H9 (cell line): ENCODE measurements around the gene MXI1. TPM values are rescaled to one million over a fixed set of nuclear protein-coding genes. Genes with fewer than 3 reads are reported as not detected.

Source experiments
- DNase-seq: peaks from one replicate; pipeline ENCODE4 v3.0.0-alpha.2; 2017
- H2AFZ ChIP-seq: one replicate; pipeline ENCODE4 v1.6.1; 2013; ENCODE audit warnings: mild to moderate bottlenecking, low read length, control low read depth, moderate library complexity
- H2AK5ac ChIP-seq: 2 replicates; pipeline ENCODE4 v1.6.1; 2013; ENCODE audit warnings: low read length, control low read depth, mixed read lengths; ENCODE audit not compliant: insufficient read length
- H2BK120ac ChIP-seq: one replicate; pipeline ENCODE4 v1.6.1; 2013; ENCODE audit warnings: low read depth, mild to moderate bottlenecking, low read length, control low read depth, inconsistent platforms; ENCODE audit not compliant: poor library complexity, severe bottlenecking
- H2BK12ac ChIP-seq: 2 replicates; pipeline ENCODE4 v1.6.1; 2013; ENCODE audit warnings: low read length, control low read depth, mixed read lengths, low read depth; ENCODE audit not compliant: insufficient read length
- H2BK15ac ChIP-seq: 2 replicates; pipeline ENCODE4 v1.6.1; 2013; ENCODE audit warnings: low read depth, low read length, control low read depth
- H2BK20ac ChIP-seq: one replicate; pipeline ENCODE4 v1.6.1; 2013; ENCODE audit warnings: low read depth, mild to moderate bottlenecking, low read length, control low read depth, inconsistent platforms; ENCODE audit not compliant: poor library complexity, severe bottlenecking
- H2BK5ac ChIP-seq: 2 replicates; pipeline ENCODE4 v1.6.1; 2013; ENCODE audit warnings: low read length, control low read depth, mixed read lengths; ENCODE audit not compliant: insufficient read length
- H3K14ac ChIP-seq: 2 replicates; pipeline ENCODE4 v1.6.1; 2013; ENCODE audit warnings: low read length, control low read depth; ENCODE audit not compliant: insufficient read depth
- H3K18ac ChIP-seq: 2 replicates; pipeline ENCODE4 v1.6.1; 2013; ENCODE audit warnings: low read depth, mild to moderate bottlenecking, mixed read lengths, low read length, control low read depth; ENCODE audit not compliant: insufficient read length
- H3K23ac ChIP-seq: 2 replicates; pipeline ENCODE4 v1.6.1; 2013; ENCODE audit warnings: low read length, control low read depth, mixed read lengths, low read depth; ENCODE audit not compliant: insufficient read length
- H3K23me2 ChIP-seq: 2 replicates; pipeline ENCODE4 v1.6.1; 2013; ENCODE audit warnings: low read depth, mild to moderate bottlenecking, mixed read lengths, low read length, control low read depth; ENCODE audit not compliant: insufficient read length, poor library complexity, severe bottlenecking
- H3K27ac ChIP-seq: 2 replicates; pipeline ENCODE4 v1.5.1; 2013; ENCODE audit warnings: low read length, control low read depth, mixed read lengths, low read depth; ENCODE audit not compliant: insufficient read length
- H3K27me3 ChIP-seq: 2 replicates; pipeline ENCODE4 v1.6.1; 2013; ENCODE audit warnings: low read length, control low read depth, inconsistent platforms; ENCODE audit not compliant: insufficient read depth
- H3K4ac ChIP-seq: 2 replicates; pipeline ENCODE4 v1.6.1; 2013; ENCODE audit warnings: low read depth, mild to moderate bottlenecking, control low read depth, inconsistent platforms, low read length, moderate library complexity
- H3K4me1 ChIP-seq: 2 replicates; pipeline ENCODE4 v1.6.1; 2013; ENCODE audit warnings: low read length, control low read depth, inconsistent platforms; ENCODE audit not compliant: insufficient read depth
- H3K4me2 ChIP-seq: 2 replicates; pipeline ENCODE4 v1.6.1; 2013; ENCODE audit warnings: low read length, control low read depth, mixed read lengths; ENCODE audit not compliant: insufficient read length, insufficient read depth
- H3K56ac ChIP-seq: 2 replicates; pipeline ENCODE4 v1.6.1; 2013; ENCODE audit warnings: low read depth, mild to moderate bottlenecking, mixed read lengths, low read length, control low read depth; ENCODE audit not compliant: insufficient read length
- H3K79me1 ChIP-seq: 2 replicates; pipeline ENCODE4 v1.6.1; 2013; ENCODE audit warnings: low read depth, mild to moderate bottlenecking, moderate library complexity, low read length, control low read depth, inconsistent platforms; ENCODE audit not compliant: insufficient read depth, poor library complexity, severe bottlenecking
- H3K79me2 ChIP-seq: 2 replicates; pipeline ENCODE4 v1.6.1; 2013; ENCODE audit warnings: low read length, control low read depth, inconsistent platforms; ENCODE audit not compliant: insufficient read depth
- H3K9ac ChIP-seq: 2 replicates; pipeline ENCODE4 v1.6.1; 2013; ENCODE audit warnings: low read length, control low read depth, mixed read lengths; ENCODE audit not compliant: insufficient read length; ENCODE audit errors: extremely low read depth
- H3K9me3 ChIP-seq: one replicate; pipeline ENCODE4 v1.6.1; 2013; ENCODE audit warnings: low read depth, low read length, inconsistent platforms; ENCODE audit not compliant: control insufficient read depth
- H3T11ph ChIP-seq: one replicate; pipeline ENCODE4 v1.6.1; 2013; ENCODE audit warnings: mild to moderate bottlenecking, low read length, control low read depth, inconsistent platforms
- H4K20me1 ChIP-seq: one replicate; pipeline ENCODE4 v1.6.1; 2013; ENCODE audit not compliant: control insufficient read depth, insufficient read length, insufficient read depth
- H4K5ac ChIP-seq: 2 replicates; pipeline ENCODE4 v1.6.1; 2013; ENCODE audit warnings: low read depth, mild to moderate bottlenecking, mixed read lengths, low read length, control low read depth; ENCODE audit not compliant: insufficient read length
- H4K8ac ChIP-seq: replicated peaks from 2 replicates; pipeline ENCODE4 v1.6.1; 2013; ENCODE audit warnings: low read length, control low read depth, mixed read lengths, low read depth; ENCODE audit not compliant: insufficient read length
- H4K91ac ChIP-seq: 2 replicates; pipeline ENCODE4 v1.6.1; 2013; ENCODE audit warnings: low read depth, mild to moderate bottlenecking, moderate library complexity, mixed read lengths, low read length, control low read depth; ENCODE audit not compliant: insufficient read length
- H3K27ac Mint-ChIP-seq, 3 experiments: 2 replicates in 2 of 3; 3 replicates in 1 of 3; pipeline ENCODE4 v1.8.0; 2020 to 2021; ENCODE audit warnings: mixed read lengths in 3 of 3, mild to moderate bottlenecking in 1 of 3, moderate library complexity in 1 of 3
- H3K27me3 Mint-ChIP-seq: 2 replicates; pipeline ENCODE4 v1.8.0; 2021; ENCODE audit warnings: low read depth, mild to moderate bottlenecking, moderate library complexity, mixed read lengths
- H3K36me3 Mint-ChIP-seq, 3 experiments: 2 replicates in 2 of 3; 3 replicates in 1 of 3; pipeline ENCODE4 v1.8.0; 2020 to 2021; ENCODE audit warnings: low read depth in 3 of 3, mixed read lengths in 3 of 3; ENCODE audit not compliant: insufficient read depth in 1 of 3
- H3K4me1 Mint-ChIP-seq, 2 experiments: 2 replicates each; pipeline ENCODE4 v1.8.0; 2020; ENCODE audit warnings: mixed read lengths in 2 of 2
- H3K4me3 Mint-ChIP-seq, 2 experiments: 2 replicates in 1 of 2; 3 replicates in 1 of 2; pipeline ENCODE4 v1.8.0; 2020 to 2021; ENCODE audit warnings: mild to moderate bottlenecking in 2 of 2, mixed read lengths in 2 of 2, moderate library complexity in 1 of 2
- H3K9me3 Mint-ChIP-seq, 2 experiments: 2 replicates in 1 of 2; 3 replicates in 1 of 2; pipeline ENCODE4 v1.8.0; 2020; ENCODE audit warnings: mild to moderate bottlenecking in 2 of 2, mixed read lengths in 2 of 2, moderate library complexity in 1 of 2
- WGBS: extraction: QIAGEN DNeasy Blood & Tissue Kit; methylation state at CpG from one replicate; pipeline ENCODE4 v1.1.7; 2013; ENCODE audit warnings: missing lambda C conversion rate, low lambda C conversion rate, mixed read lengths; ENCODE audit not compliant: insufficient read length; ENCODE audit errors: extremely low coverage; 5-methylcytosine and 5-hydroxymethylcytosine counted together
- total RNA-seq: library from RNA; stranded (reverse); gene quantifications from 2 replicates; pipeline ENCODE4 v1.2.1, GENCODE V29; 2021
- TF ChIP-seq, protein P1 (sequence below): fragments of 200-600 bp; sonication (generic); conservative IDR thresholded peaks from 3 replicates; pipeline ENCODE4 v1.8.0; 2021; ENCODE audit warnings: antibody characterized with exemption, mild to moderate bottlenecking

MXI1 gene
- total RNA-seq, 1 experiment from 2014 or later: 5.6 TPM

GRCh38 chr10:110241841-110242240 lies 34.4 kb downstream of the MXI1 start:
- Histone ChIP-seq H3K4me2 (no peak overlapping the region), H3K56ac (no peak overlapping the region), H3K9me3 (no peaks in the 10 kb centered on the region), H4K5ac (no peak overlapping the region), H4K91ac (no peak overlapping the region), H2AK5ac (no peak overlapping the region), H4K8ac (no peak overlapping the region), H3K18ac (no peak overlapping the region), H2BK20ac (no peak overlapping the region), H3K79me2 (no peaks in the 10 kb centered on the region), H2BK5ac (no peak overlapping the region), H3K4ac (no peak overlapping the region), H3K9ac (no peak overlapping the region), H2BK15ac (no peak overlapping the region), H3T11ph (no peak overlapping the region), H2BK120ac (no peak overlapping the region), H2AFZ (no peak overlapping the region), H3K14ac (no peak overlapping the region), H4K20me1 (no peaks in the 10 kb centered on the region), H3K23ac (no peak overlapping the region), H2BK12ac (no peak overlapping the region), H3K79me1 (no peaks in the 10 kb centered on the region), H3K4me1 (no peaks in the 10 kb centered on the region), H3K27ac (no peak overlapping the region), H3K23me2 (no peaks in the 10 kb centered on the region), H3K27me3 (no peaks in the 10 kb centered on the region)
- TF ChIP-seq, protein P1, sequence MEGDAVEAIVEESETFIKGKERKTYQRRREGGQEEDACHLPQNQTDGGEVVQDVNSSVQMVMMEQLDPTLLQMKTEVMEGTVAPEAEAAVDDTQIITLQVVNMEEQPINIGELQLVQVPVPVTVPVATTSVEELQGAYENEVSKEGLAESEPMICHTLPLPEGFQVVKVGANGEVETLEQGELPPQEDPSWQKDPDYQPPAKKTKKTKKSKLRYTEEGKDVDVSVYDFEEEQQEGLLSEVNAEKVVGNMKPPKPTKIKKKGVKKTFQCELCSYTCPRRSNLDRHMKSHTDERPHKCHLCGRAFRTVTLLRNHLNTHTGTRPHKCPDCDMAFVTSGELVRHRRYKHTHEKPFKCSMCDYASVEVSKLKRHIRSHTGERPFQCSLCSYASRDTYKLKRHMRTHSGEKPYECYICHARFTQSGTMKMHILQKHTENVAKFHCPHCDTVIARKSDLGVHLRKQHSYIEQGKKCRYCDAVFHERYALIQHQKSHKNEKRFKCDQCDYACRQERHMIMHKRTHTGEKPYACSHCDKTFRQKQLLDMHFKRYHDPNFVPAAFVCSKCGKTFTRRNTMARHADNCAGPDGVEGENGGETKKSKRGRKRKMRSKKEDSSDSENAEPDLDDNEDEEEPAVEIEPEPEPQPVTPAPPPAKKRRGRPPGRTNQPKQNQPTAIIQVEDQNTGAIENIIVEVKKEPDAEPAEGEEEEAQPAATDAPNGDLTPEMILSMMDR: no peak
- H3K4me3 Mint-ChIP-seq: no peak overlapping the region
- no peaks in the 10 kb centered on the region for H3K27me3 Mint-ChIP-seq
- H3K4me1 Mint-ChIP-seq: peaks cover 8% of the 10 kb centered on the region in 2 experiments
- H3K27ac Mint-ChIP-seq: no peak overlapping the region
- H3K9me3 Mint-ChIP-seq: no peaks in the 10 kb centered on the region
- no peak for DNase-seq
- WGBS: no CpG with 5 or more reads among the region's 2 CpGs
- 0 out of 7 replicates have a peak, but pooled peaks cover 0 to 3% (median 0%) of the 10 kb centered on the region in 3 experiments for H3K36me3 Mint-ChIP-seq
